ENCODE measurements around the gene HMCN2. TPM values are rescaled to one million over a fixed set of nuclear protein-coding genes. Genes with fewer than 3 reads are reported as not detected.
A peak's percentile ranks its signal among the peaks of the same experiment; 100 is the strongest.
"Not testable (repeated sequence)": the region's sequence is repeated elsewhere in the genome, so short reads cannot be mapped to it uniquely, and the experiment has no call there.

The HMCN2 gene
- total RNA-seq, 6 experiments from 2014 or later: 0.31 to 2.0 (median 1.1) TPM

DNA sequence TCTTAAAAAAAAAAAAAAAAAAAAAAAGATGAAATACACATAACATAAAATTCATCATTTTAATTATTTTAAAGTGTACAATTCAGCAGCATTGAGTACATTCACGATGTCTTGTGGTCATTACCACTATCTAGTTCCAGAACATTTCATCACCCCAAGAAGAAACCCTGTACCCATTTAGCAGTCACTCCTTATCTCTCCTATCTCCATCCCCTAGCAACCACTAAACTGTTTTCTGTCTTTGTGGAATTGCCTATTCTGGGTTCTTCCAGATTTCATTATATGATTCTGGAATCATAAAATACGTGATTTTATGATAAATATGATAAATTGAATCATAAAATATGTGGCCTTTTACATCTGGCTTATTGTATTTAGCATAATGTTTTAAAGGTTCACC lies 8.9 kb upstream of the HMCN2 start:
- DNase-seq (no peak), ATAC-seq (no peak)
- Histone ChIP-seq H3K4me1 (peaks cover 0 to 23% (median 11%) of the 10 kb centered on the region in 4 donors), H3K36me3 (no peaks in the 10 kb centered on the region), H3K27me3 (no peaks in the 10 kb centered on the region), H3K27ac (no peak overlapping the region), H3K4me3 (no peak overlapping the region), H3K9me3 (no peaks in the 10 kb centered on the region)
- WGBS (ENCODE audit: insufficient coverage, low coverage, low lambda C conversion rate, missing lambda C conversion rate): 76% methylated on average over 2 of the region's 2 CpGs
- intact Hi-C loops (cut with DNase I): no loop called here
- no peak for TF ChIP-seq POLR2A (IDR thresholded peaks at IDR 0.05)
- TF ChIP-seq, protein P1, sequence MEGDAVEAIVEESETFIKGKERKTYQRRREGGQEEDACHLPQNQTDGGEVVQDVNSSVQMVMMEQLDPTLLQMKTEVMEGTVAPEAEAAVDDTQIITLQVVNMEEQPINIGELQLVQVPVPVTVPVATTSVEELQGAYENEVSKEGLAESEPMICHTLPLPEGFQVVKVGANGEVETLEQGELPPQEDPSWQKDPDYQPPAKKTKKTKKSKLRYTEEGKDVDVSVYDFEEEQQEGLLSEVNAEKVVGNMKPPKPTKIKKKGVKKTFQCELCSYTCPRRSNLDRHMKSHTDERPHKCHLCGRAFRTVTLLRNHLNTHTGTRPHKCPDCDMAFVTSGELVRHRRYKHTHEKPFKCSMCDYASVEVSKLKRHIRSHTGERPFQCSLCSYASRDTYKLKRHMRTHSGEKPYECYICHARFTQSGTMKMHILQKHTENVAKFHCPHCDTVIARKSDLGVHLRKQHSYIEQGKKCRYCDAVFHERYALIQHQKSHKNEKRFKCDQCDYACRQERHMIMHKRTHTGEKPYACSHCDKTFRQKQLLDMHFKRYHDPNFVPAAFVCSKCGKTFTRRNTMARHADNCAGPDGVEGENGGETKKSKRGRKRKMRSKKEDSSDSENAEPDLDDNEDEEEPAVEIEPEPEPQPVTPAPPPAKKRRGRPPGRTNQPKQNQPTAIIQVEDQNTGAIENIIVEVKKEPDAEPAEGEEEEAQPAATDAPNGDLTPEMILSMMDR (IDR thresholded peaks at IDR 0.05): no peak

DNA sequence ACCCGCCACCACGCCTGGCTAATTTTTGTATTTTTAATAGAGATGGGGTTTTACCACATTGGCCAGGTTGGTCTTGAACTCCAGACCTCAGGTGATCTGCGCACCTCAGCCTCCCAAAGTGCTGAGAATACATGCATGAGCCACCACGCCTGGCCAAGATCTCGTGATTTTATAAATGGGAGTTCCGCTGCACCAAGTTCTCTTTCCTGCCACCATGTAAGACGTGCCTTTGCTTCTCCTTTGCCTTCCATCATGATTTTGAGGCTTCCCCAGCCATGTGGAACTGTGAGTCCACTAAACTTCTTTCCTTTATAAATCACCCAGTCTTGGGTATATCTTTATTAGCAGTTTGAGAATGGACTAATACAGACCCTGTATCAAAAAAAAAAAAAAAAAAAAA lies 7.4 kb upstream of the HMCN2 start:
- H3K4me1 ChIP-seq: peaks cover 0 to 35% (median 17%) of the 10 kb centered on the region in 4 donors
- H3K27me3 ChIP-seq; H3K4me3 ChIP-seq; H3K36me3 ChIP-seq; H3K9me3 ChIP-seq; ATAC-seq; intact Hi-C loops (cut with DNase I); H3K27ac ChIP-seq: not testable (repeated sequence)
- WGBS (ENCODE audit: insufficient coverage, low coverage, low lambda C conversion rate, missing lambda C conversion rate): 94% methylated on average over 7 of the region's 7 CpGs
- DNase-seq: peak in 1 of 3 donors; percentile 9

DNA sequence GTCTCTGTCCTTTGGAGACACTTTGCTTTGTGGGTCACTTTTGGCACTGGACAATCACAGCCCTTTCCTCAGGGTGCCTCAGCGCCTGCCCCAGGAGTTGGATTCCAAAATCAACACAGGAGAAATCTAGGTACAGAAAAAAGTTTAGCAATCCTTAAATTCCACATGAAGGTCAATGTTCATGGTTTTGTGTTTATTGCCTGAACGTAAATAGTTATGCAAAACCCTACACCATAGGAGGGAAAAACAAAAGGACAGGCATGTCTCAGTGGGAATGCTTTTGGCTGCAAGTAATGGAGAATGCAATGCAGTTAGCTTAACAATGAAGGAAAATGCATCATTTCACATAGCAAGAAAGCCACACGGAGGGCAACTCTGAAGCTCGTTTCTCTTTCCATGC lies 6.5 kb upstream of the HMCN2 start:
- TF ChIP-seq, protein P1 (IDR thresholded peaks at IDR 0.05): no peak
- no peak for TF ChIP-seq POLR2A (IDR thresholded peaks at IDR 0.05)
- ATAC-seq: peak; percentile 18 to 64 (median 24)
- intact Hi-C loops (cut with DNase I): no loop called here
- no peaks in the 10 kb centered on the region for H3K36me3 ChIP-seq
- WGBS (ENCODE audit: insufficient coverage, low coverage, low lambda C conversion rate, missing lambda C conversion rate): 45% methylated on average over 4 of the region's 4 CpGs
- H3K27ac ChIP-seq: peak overlapping the region in 2 of 3 donors; percentile 20 to 29
- no peak for DNase-seq
- no peaks in the 10 kb centered on the region for H3K27me3 ChIP-seq
- H3K4me3 ChIP-seq: no peak overlapping the region
- H3K4me1 ChIP-seq: peaks cover 0 to 44% (median 21%) of the 10 kb centered on the region in 4 donors
- H3K9me3 ChIP-seq: no peaks in the 10 kb centered on the region

DNA sequence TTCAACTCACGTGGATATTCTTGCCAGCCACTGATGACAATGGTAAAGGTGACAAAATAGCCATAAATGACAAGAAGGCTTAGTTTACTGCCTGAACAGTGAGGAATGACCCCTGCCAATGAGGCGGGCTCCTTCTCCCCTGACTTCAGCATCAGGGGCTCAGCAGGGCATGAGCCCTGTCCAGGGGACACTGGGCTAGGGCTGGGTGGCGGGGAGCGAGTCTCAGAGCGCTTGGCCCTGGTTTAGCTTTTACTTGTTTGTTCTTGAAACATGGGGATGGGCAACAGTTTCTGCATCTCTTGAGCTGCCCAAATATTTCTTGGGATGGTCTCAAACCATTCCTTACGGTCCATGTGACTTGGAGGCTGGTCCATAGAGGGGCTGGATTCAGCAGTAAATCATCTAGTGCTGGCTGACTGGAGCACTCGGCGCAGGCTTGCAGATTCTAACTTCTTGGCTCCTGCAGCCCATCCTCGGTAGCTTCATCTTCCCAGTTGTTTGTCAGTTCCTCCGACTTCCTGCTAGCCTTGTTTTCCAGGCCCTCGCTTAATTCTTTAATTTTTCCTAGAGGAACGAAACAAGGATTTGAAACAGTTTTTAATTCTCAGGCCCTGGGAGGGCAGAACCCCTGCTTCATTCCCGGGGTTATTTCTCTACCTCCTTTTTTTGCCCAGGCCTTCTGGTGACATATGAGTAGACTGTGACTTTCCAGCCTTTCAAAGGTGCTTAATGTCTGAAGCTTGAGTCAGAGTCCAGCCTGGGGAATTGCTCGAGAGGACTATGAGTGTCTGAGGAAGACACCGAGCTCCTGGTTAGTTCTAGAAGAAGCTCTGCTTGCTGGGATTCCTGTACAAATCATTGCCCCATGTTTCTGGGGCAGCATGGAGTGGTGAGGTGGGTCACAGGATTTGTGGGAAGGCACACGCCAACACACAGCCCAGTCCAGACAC lies 4.5 kb upstream of the HMCN2 start:
- no peak for ATAC-seq
- H3K9me3 ChIP-seq: no peaks in the 10 kb centered on the region
- no peak for DNase-seq
- H3K36me3 ChIP-seq: no peaks in the 10 kb centered on the region
- no peak overlapping the region for H3K27ac ChIP-seq
- WGBS (ENCODE audit: insufficient coverage, low coverage, low lambda C conversion rate, missing lambda C conversion rate): 74% methylated on average over 11 of the region's 16 CpGs
- peaks cover 0 to 58% (median 25%) of the 10 kb centered on the region in 4 donors for H3K4me1 ChIP-seq
- intact Hi-C loops (cut with DNase I): loop anchor here in 1 of 2 donors (10.0 kb wide), 1 partner anchor 84 kb away; no protein-coding TSS in a partner anchor
- H3K4me3 ChIP-seq: no peak overlapping the region
- TF ChIP-seq, protein P1 (IDR thresholded peaks at IDR 0.05): no peak
- no peak for TF ChIP-seq POLR2A (IDR thresholded peaks at IDR 0.05)
- no peaks in the 10 kb centered on the region for H3K27me3 ChIP-seq

Data from right lobe of liver (tissue), 6 donors.